ENCODE data around the gene ITPR2. TPM values are rescaled to one million over a fixed set of nuclear protein-coding genes. Genes with fewer than 3 reads are reported as not detected.

ITPR2 gene
- total RNA-seq, 1 experiment from 2014 or later: 41.6 TPM

DNA sequence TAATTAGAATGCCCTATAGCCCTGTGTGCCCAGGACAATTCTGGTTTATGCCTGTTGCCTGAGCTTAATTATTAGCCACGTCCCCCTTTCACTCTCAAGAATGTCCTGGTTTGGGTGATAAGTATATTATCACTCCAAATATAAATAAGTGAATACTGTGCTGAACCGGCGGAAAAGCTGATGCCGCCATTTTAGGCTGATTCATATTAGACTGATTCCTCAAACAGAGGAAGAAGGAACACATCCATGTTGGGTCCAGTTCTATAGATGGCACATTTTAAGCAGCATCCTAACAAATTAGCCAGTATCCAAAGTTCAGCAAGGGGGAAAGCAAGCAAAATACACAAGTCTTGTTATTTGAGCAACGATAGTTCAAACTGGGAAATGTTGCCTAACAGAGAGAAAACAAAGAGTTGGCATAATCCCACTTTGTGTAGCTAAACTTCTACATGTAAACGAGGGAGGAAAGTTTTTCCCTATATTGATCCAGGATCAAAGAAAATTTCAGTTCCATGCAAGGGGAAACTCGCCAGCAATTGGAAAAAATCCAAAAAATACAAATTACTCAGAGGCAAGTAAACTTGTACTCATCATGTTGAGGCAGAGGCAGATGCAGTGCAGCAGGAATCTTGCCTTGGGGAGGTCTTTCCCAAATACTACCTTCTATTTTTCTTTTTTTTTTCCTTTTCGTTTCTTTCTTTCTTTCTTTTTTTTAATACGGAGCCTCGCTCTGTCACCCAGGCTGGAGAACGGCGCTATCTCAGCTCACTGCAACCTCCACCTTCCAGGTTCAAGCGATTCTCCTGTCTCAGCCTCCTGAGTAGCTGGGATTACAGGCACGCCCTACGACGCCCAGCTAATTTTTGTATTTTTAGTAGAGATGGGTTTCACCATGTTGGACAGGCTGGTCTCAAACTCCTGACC lies 96.2 kb downstream of the ITPR2 start:
- H3K27ac Mint-ChIP-seq (ENCODE audit: unreplicated experiment): no peak overlapping the region
- DNase-seq: no peak
- H3K9me3 Mint-ChIP-seq (ENCODE audit: unreplicated experiment): peaks cover 17% of the 10 kb centered on the region
- POLR2A ChIA-PET: no interaction called here
- no TSS peak for BruUV-seq (replicated peaks)
- H3K4me1 ChIP-seq: no peaks in the 10 kb centered on the region
- no peak overlapping the region for H3K4me3 Mint-ChIP-seq (ENCODE audit: unreplicated experiment)
- TF ChIP-seq, protein P1, sequence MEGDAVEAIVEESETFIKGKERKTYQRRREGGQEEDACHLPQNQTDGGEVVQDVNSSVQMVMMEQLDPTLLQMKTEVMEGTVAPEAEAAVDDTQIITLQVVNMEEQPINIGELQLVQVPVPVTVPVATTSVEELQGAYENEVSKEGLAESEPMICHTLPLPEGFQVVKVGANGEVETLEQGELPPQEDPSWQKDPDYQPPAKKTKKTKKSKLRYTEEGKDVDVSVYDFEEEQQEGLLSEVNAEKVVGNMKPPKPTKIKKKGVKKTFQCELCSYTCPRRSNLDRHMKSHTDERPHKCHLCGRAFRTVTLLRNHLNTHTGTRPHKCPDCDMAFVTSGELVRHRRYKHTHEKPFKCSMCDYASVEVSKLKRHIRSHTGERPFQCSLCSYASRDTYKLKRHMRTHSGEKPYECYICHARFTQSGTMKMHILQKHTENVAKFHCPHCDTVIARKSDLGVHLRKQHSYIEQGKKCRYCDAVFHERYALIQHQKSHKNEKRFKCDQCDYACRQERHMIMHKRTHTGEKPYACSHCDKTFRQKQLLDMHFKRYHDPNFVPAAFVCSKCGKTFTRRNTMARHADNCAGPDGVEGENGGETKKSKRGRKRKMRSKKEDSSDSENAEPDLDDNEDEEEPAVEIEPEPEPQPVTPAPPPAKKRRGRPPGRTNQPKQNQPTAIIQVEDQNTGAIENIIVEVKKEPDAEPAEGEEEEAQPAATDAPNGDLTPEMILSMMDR (IDR thresholded peaks at IDR 0.05; ENCODE audit: insufficient read depth in 1 of 2, low read depth in 1 of 2, low read length in 1 of 2, severe bottlenecking in 1 of 2, unreplicated experiment in 1 of 2): no peak
- H3K9me3 ChIP-seq: peaks cover 11% of the 10 kb centered on the region; the same call in 1 of the 2 replicates
- CTCF ChIA-PET: interaction anchor here (0.6 kb wide), 1 partner anchor 149 kb away, joined by 4 read pairs; no protein-coding TSS in a partner anchor
- H3K36me3 Mint-ChIP-seq (ENCODE audit: insufficient read depth, unreplicated experiment): no peaks in the 10 kb centered on the region
- no peaks in the 10 kb centered on the region for H3K36me3 ChIP-seq (ENCODE audit: control insufficient read depth, insufficient read depth, low read length)
- no peak overlapping the region for H3K4me3 ChIP-seq (ENCODE audit: low read depth, low read length)
- peaks cover 3% of the 10 kb centered on the region for H3K4me1 Mint-ChIP-seq (ENCODE audit: low read depth, unreplicated experiment)
- intact Hi-C loops (cut with micrococcal nuclease; ENCODE audit: unreplicated experiment): no loop called here
- H3K27me3 ChIP-seq (replicated peaks; ENCODE audit: control insufficient read depth, insufficient read depth, low read length): no peaks in the 10 kb centered on the region
- H3K27me3 Mint-ChIP-seq (ENCODE audit: insufficient read depth, unreplicated experiment): no peaks in the 10 kb centered on the region

- Histone ChIP-seq H3K36me3 (ENCODE audit: control insufficient read depth, insufficient read depth, low read length) (no peaks in the 10 kb centered on the region), H3K4me3 (ENCODE audit: low read depth, low read length) (no peak overlapping the region), H3K9me3 (peaks cover 11% of the 10 kb centered on the region; the same call in 1 of the 2 replicates), H3K27me3 (replicated peaks; ENCODE audit: control insufficient read depth, insufficient read depth, low read length) (no peaks in the 10 kb centered on the region), H3K4me1 (no peaks in the 10 kb centered on the region)
- Mint-ChIP-seq H3K27me3 (ENCODE audit: insufficient read depth, unreplicated experiment) (no peaks in the 10 kb centered on the region), H3K27ac (ENCODE audit: unreplicated experiment) (no peak overlapping the region), H3K9me3 (ENCODE audit: unreplicated experiment) (peaks cover 17% of the 10 kb centered on the region), H3K4me3 (ENCODE audit: unreplicated experiment) (no peak overlapping the region), H3K4me1 (ENCODE audit: low read depth, unreplicated experiment) (no peaks in the 10 kb centered on the region), H3K36me3 (ENCODE audit: insufficient read depth, unreplicated experiment) (no peaks in the 10 kb centered on the region)
- TF ChIP-seq, protein P1 (IDR thresholded peaks at IDR 0.05; ENCODE audit: insufficient read depth in 1 of 2, low read depth in 1 of 2, low read length in 1 of 2, severe bottlenecking in 1 of 2, unreplicated experiment in 1 of 2): no peak
- intact Hi-C loops (cut with micrococcal nuclease; ENCODE audit: unreplicated experiment): no loop called here
- ChIA-PET POLR2A (no interaction called here), CTCF (no interaction called here)
- no peak for DNase-seq
- no TSS peak for BruUV-seq (replicated peaks)
Observed at GRCh38 chr12:26735249-26735639, 97.8 kb downstream of the ITPR2 start.

DNA sequence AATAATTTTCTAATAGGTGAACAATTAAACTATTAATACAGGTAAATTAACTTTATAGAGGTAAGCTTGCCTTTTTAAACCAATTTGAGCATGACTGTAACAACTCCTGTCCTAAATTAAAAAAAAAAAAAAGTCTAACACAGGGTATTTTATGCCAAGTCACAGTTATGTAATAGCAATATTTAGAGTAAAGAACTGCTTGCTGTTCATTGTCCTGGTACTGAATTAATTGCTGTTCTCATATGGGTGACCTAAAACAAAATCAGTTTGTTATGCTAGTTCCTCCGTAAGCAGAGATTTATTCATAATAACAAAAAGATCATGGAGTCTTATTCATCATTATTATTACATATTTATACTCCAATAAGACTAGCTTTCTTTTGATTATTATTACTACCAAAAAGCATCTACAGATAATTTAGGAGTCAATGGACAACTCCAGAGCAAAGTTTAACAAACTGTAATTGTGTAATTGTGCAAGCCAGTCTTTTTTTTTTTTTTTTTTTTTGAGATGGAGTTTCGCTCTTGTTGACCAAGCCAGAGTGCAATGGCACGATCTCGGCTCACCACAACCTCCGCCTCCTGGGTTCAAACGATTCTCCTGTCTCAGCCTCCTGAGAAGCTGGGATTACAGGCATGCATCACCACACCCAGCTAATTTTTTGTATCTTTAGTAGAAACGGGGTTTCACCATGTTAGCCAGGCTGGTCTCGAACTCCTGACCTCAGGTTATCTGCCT lies 98.3 kb downstream of the ITPR2 start:
- intact Hi-C loops (cut with micrococcal nuclease; ENCODE audit: unreplicated experiment): no loop called here
- Histone ChIP-seq H3K9me3 (peaks cover 11% of the 10 kb centered on the region; the same call in 1 of the 2 replicates), H3K27me3 (replicated peaks; ENCODE audit: control insufficient read depth, insufficient read depth, low read length) (no peaks in the 10 kb centered on the region), H3K4me3 (ENCODE audit: low read depth, low read length) (no peak overlapping the region), H3K4me1 (no peaks in the 10 kb centered on the region), H3K36me3 (ENCODE audit: control insufficient read depth, insufficient read depth, low read length) (no peaks in the 10 kb centered on the region)
- CTCF ChIA-PET: no interaction called here
- no TSS peak for BruUV-seq (replicated peaks)
- H3K4me3 Mint-ChIP-seq (ENCODE audit: unreplicated experiment): no peak overlapping the region
- no peaks in the 10 kb centered on the region for H3K36me3 Mint-ChIP-seq (ENCODE audit: insufficient read depth, unreplicated experiment)
- no peaks in the 10 kb centered on the region for H3K27me3 Mint-ChIP-seq (ENCODE audit: insufficient read depth, unreplicated experiment)
- POLR2A ChIA-PET: no interaction called here
- TF ChIP-seq, protein P1 (IDR thresholded peaks at IDR 0.05; ENCODE audit: insufficient read depth in 1 of 2, low read depth in 1 of 2, low read length in 1 of 2, severe bottlenecking in 1 of 2, unreplicated experiment in 1 of 2): no peak
- DNase-seq: no peak
- H3K4me1 Mint-ChIP-seq (ENCODE audit: low read depth, unreplicated experiment): no peaks in the 10 kb centered on the region
- H3K9me3 Mint-ChIP-seq (ENCODE audit: unreplicated experiment): peaks cover 17% of the 10 kb centered on the region
- H3K27ac Mint-ChIP-seq (ENCODE audit: unreplicated experiment): no peak overlapping the region

Data from Caco-2 (cell line).